HG03196 (cell line): ENCODE results near the gene CCDC61.

Experiments used
- ATAC-seq: cut with Tn5 transposase; IDR thresholded peaks from one replicate; pipeline ENCODE4 v1.9.1; 2021; ENCODE audit not compliant: unreplicated experiment

Gene CCDC61

GRCh38 chr19:46035986-46036743 lies 40.9 kb downstream of the CCDC61 start:
- ATAC-seq: no peak

- no peak for ATAC-seq
Observed at GRCh38 chr19:46036744-46037128, 41.5 kb downstream of the CCDC61 start.

- no peak for ATAC-seq
Observed at GRCh38 chr19:46040125-46040524, 44.9 kb downstream of the CCDC61 start.

- ATAC-seq: no peak
Observed at GRCh38 chr19:46040952-46041500, 45.8 kb downstream of the CCDC61 start, which contains the start of gene IGFL4. Gene IGFL4, minus strand, starts transcription at chr19:46041002. Its CDS starts 40 bp downstream, at chr19:46040962.

GRCh38 chr19:46042252-46042883 lies 47.1 kb downstream of the CCDC61 start:
- ATAC-seq: no peak

GRCh38 chr19:46043519-46043918 lies 48.3 kb downstream of the CCDC61 start:
- ATAC-seq: no peak

- ATAC-seq: no peak
Observed at GRCh38 chr19:46049597-46049996, 54.3 kb downstream of the CCDC61 start.

GRCh38 chr19:46052896-46053295 lies 57.6 kb downstream of the CCDC61 start:
- ATAC-seq: no peak

- ATAC-seq: no peak
Observed at GRCh38 chr19:46056536-46056935, 61.3 kb downstream of the CCDC61 start.

- ATAC-seq: no peak
Observed at GRCh38 chr19:46058778-46059177, 63.5 kb downstream of the CCDC61 start.

GRCh38 chr19:46060012-46060411 lies 64.7 kb downstream of the CCDC61 start:
- no peak for ATAC-seq

- no peak for ATAC-seq
Observed at GRCh38 chr19:46063201-46063600, 67.9 kb downstream of the CCDC61 start.

GRCh38 chr19:46065486-46066071 lies 70.3 kb downstream of the CCDC61 start:
- ATAC-seq: no peak

GRCh38 chr19:46066471-46066870 lies 71.2 kb downstream of the CCDC61 start:
- no peak for ATAC-seq

- ATAC-seq: no peak
Observed at GRCh38 chr19:46067691-46068090, 72.4 kb downstream of the CCDC61 start.
